Testis (tissue), 3 donors: ENCODE data around the gene CSNK1A1L. TPM values are rescaled to one million over a fixed set of nuclear protein-coding genes. Genes with fewer than 3 reads are reported as not detected.

Source experiments
- DNase-seq: peaks from one replicate; pipeline ENCODE4 v3.0.0-alpha.2; 2019
- H3K27ac ChIP-seq, 2 donors: fragments of 200-600 bp; sonication (generic); one replicate each; pipeline ENCODE4 v1.5.1; 2019
- H3K27me3 ChIP-seq: fragments of 200-600 bp; sonication (generic); one replicate; pipeline ENCODE4 v1.5.1; 2019
- H3K36me3 ChIP-seq: fragments of 200-600 bp; sonication (generic); one replicate; pipeline ENCODE4 v1.5.1; 2017; ENCODE audit warnings: low read depth; ENCODE audit errors: missing control alignments
- H3K4me1 ChIP-seq: fragments of 200-600 bp; sonication (generic); one replicate; pipeline ENCODE4 v1.5.1; 2019
- H3K4me3 ChIP-seq, 2 donors: fragments of 200-600 bp; sonication (generic); one replicate each; pipeline ENCODE4 v1.5.1; 2017 to 2019
- H3K9me3 ChIP-seq: fragments of 200-600 bp; sonication (generic); one replicate; pipeline ENCODE4 v1.5.1; 2017
- POLR2A ChIP-seq: fragments of 450-650 bp; IDR thresholded peaks from one replicate; pipeline ENCODE4 v1.6.1; 2017; ENCODE audit warnings: antibody characterized with exemption, mild to moderate bottlenecking, moderate library complexity
- WGBS, 2 donors: methylation state at CpG; one replicate each; pipeline ENCODE4 v1.1.5; 2018; 5-methylcytosine and 5-hydroxymethylcytosine counted together
- intact Hi-C: fragments of 100-400 bp; cut with DNase I; formaldehyde crosslinking; loops from one replicate; pipeline ENCODE4 v1.15.1; 2023; ENCODE audit warnings: low total_unique reads
- polyA plus RNA-seq: library from polyadenylated mRNA; stranded (reverse); fragments of 350-450 nt; fragmentation: Illumina TruSeq; extraction: RNeasy Lipid Tissue Mini Kit (QIAGEN cat#74804); gene quantifications from one replicate; pipeline ENCODE4 v1.2.3, GENCODE V29; 2014; ENCODE audit warnings: low read depth, low replicate concordance; ENCODE audit not compliant: insufficient read depth
- total RNA-seq, 2 donors: library from RNA; depleted of rRNA; stranded (reverse); fragments of >200 nt; gene quantifications; one replicate each; pipeline ENCODE4 v1.2.3, GENCODE V29; 2016
- TF ChIP-seq, protein P1 (sequence below), 3 experiments: fragments of 450-650 bp in 2 of 3; fragments of 200-600 bp in 1 of 3; sonication (generic) in 1 of 3; IDR thresholded peaks; one replicate each; pipeline ENCODE4 v1.5.1; 2016 to 2019; ENCODE audit warnings: antibody characterized with exemption in 3 of 3, mild to moderate bottlenecking in 2 of 3, moderate library complexity in 1 of 3

The CSNK1A1L gene
- total and polyA plus RNA-seq, 3 donors from 2014 or later, result 5.1 to 9.2 (median 6.9) TPM

DNA sequence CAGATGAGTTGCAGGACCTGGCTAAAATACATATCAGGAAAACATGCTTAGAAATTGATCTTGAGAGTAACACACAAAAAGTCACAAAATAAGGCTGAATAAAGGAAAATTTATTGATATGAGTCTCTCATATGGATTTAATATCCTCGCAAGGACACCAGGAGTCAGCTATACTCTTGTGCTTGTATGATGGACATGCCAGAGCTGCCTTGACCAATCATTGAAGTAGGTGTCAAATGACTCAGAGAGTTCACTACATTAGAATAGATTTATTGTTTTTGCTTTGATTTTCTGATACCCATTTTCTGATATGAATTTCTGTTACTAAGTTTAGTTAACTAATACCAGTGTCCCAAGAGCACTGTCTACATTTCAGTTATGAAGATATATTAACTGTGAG is 37.4 kb upstream of the CSNK1A1L start:
- no peaks in the 10 kb centered on the region for H3K27me3 ChIP-seq
- H3K36me3 ChIP-seq, result no peaks in the 10 kb centered on the region
- DNase-seq, result no peak
- WGBS, 2 donors, result 93 to 94% methylated on average over 1 of the region's 1 CpG
- intact Hi-C loops, result no loop called here
- no peaks in the 10 kb centered on the region for H3K4me1 ChIP-seq
- no peak overlapping the region for H3K4me3 ChIP-seq
- TF ChIP-seq, protein P1, sequence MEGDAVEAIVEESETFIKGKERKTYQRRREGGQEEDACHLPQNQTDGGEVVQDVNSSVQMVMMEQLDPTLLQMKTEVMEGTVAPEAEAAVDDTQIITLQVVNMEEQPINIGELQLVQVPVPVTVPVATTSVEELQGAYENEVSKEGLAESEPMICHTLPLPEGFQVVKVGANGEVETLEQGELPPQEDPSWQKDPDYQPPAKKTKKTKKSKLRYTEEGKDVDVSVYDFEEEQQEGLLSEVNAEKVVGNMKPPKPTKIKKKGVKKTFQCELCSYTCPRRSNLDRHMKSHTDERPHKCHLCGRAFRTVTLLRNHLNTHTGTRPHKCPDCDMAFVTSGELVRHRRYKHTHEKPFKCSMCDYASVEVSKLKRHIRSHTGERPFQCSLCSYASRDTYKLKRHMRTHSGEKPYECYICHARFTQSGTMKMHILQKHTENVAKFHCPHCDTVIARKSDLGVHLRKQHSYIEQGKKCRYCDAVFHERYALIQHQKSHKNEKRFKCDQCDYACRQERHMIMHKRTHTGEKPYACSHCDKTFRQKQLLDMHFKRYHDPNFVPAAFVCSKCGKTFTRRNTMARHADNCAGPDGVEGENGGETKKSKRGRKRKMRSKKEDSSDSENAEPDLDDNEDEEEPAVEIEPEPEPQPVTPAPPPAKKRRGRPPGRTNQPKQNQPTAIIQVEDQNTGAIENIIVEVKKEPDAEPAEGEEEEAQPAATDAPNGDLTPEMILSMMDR (IDR thresholded peaks at IDR 0.05), result no peak
- no peak for TF ChIP-seq POLR2A
- H3K27ac ChIP-seq, result no peak overlapping the region
- H3K9me3 ChIP-seq, result no peaks in the 10 kb centered on the region

DNA sequence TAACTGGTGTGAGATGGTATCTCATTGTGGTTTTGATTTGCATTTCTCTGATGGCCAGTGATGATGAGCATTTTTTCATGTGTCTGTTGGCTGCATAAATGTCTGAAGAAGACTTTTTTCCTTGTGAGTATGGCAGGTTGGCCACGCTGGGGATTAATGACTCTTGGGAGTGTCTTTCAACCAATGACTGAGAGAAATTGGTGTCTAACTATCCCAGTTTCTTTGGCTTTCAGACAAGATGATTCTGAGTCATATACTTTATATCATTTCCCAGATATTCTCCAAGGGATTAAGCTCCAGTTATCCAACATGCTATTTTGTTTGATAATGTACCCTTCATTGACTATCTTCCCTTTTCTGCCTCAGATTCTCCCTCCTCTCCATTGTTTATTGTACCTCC is 35.5 kb upstream of the CSNK1A1L start:
- no peak overlapping the region for H3K4me3 ChIP-seq
- 76 to 90% methylated on average over 1 of the region's 1 CpG for WGBS, 2 donors
- no peaks in the 10 kb centered on the region for H3K9me3 ChIP-seq
- H3K27ac ChIP-seq, result no peak overlapping the region
- no peaks in the 10 kb centered on the region for H3K4me1 ChIP-seq
- no peaks in the 10 kb centered on the region for H3K36me3 ChIP-seq
- DNase-seq, result no peak
- TF ChIP-seq, protein P1 (IDR thresholded peaks at IDR 0.05), result no peak
- TF ChIP-seq POLR2A, result no peak
- no peaks in the 10 kb centered on the region for H3K27me3 ChIP-seq
- intact Hi-C loops, result no loop called here

DNA sequence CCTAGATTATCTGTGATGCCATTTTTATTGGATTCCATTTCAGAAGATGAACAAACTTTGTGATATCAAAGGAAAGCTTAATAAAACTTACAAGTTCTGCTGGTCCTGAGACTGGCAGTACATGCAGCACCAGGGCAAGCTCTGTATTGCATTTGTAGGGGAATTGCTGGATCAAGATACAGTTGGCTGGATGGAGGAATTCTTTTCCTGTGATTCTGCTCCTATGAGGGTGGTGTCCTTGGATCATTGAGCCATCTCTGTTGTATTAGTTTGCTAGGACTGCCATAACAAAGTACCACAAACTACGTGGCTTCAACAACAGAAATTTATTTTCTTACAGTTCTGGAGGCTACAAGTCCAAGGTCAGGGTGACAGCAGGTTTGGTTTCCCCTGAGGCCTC is 33.9 kb upstream of the CSNK1A1L start:
- Histone ChIP-seq H3K27ac (no peak overlapping the region), H3K9me3 (no peaks in the 10 kb centered on the region), H3K36me3 (no peaks in the 10 kb centered on the region), H3K27me3 (no peaks in the 10 kb centered on the region), H3K4me3 (no peak overlapping the region), H3K4me1 (no peaks in the 10 kb centered on the region)
- WGBS, 2 donors, result 61 to 70% methylated on average over 1 of the region's 1 CpG
- DNase-seq, result no peak
- intact Hi-C loops, result no loop called here
- TF ChIP-seq, protein P1 (IDR thresholded peaks at IDR 0.05), result no peak
- no peak for TF ChIP-seq POLR2A

DNA sequence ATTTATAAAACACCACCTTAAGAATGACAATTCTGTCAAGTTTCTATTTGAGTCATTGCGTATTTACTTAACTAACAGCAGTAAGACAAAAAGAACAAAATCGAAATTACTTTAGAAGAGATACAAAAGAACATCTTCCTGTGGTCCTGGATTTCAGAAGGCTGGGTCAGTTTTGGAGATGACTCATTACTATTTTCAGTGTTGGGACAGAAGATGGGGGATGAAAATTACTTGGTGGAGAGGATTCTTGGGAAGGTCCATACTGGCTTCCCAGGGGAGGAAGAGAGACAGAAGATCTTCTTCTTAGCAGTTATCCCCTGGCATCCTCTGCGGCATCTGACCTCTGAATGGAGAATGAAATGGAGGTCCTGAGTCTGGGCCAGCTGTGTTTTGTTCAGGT is 33.5 kb upstream of the CSNK1A1L start:
- intact Hi-C loops, result no loop called here
- 84 to 91% methylated on average over 3 of the region's 3 CpGs for WGBS, 2 donors

DNA sequence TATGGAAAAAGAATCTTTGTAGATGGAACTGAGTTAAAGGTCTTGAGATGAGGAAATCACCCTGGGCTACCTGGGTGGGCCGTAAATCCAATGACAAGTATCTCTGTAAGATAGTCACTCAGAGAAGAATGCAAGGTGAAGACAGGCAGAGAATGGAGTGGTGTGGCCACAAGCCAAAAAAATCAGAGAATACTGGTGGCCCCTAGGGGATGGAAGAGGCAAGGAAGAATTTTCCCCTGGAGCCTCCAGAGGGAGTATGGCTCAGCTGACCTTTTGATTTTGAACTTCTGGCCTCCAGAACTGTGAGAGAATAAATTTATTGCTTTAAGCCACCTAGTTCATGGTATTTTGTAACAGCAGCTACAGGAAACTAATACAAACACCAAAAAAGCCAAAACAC is 32.7 kb upstream of the CSNK1A1L start:
- WGBS, 2 donors, result 41 to 100% methylated on average over 1 of the region's 1 CpG
- H3K4me1 ChIP-seq, result no peaks in the 10 kb centered on the region
- intact Hi-C loops, result no loop called here
- H3K4me3 ChIP-seq, result no peak overlapping the region
- TF ChIP-seq, protein P1 (IDR thresholded peaks at IDR 0.05), result no peak
- TF ChIP-seq POLR2A, result no peak
- H3K27ac ChIP-seq, result no peak overlapping the region
- H3K9me3 ChIP-seq, result no peaks in the 10 kb centered on the region
- no peaks in the 10 kb centered on the region for H3K36me3 ChIP-seq
- no peaks in the 10 kb centered on the region for H3K27me3 ChIP-seq
- DNase-seq, result no peak

More for the DNA sequence above, 33.5 kb upstream of the CSNK1A1L start:
- H3K27ac ChIP-seq, result no peak overlapping the region
- H3K4me3 ChIP-seq, result no peak overlapping the region
- no peak for DNase-seq
- no peaks in the 10 kb centered on the region for H3K9me3 ChIP-seq
- TF ChIP-seq, protein P1 (IDR thresholded peaks at IDR 0.05), result no peak
- TF ChIP-seq POLR2A, result no peak
- no peaks in the 10 kb centered on the region for H3K27me3 ChIP-seq
- no peaks in the 10 kb centered on the region for H3K4me1 ChIP-seq
- no peaks in the 10 kb centered on the region for H3K36me3 ChIP-seq
